Raji (cell line): Measurements from ENCODE around the gene INPP4B.

ENCODE experiments used
- POLR2A ChIP-seq: IDR thresholded peaks from 2 replicates; pipeline ENCODE4 v1.6.1; 2011; ENCODE audit warnings: low read depth, low read length, control low read depth; ENCODE audit not compliant: insufficient read depth

INPP4B gene

DNA sequence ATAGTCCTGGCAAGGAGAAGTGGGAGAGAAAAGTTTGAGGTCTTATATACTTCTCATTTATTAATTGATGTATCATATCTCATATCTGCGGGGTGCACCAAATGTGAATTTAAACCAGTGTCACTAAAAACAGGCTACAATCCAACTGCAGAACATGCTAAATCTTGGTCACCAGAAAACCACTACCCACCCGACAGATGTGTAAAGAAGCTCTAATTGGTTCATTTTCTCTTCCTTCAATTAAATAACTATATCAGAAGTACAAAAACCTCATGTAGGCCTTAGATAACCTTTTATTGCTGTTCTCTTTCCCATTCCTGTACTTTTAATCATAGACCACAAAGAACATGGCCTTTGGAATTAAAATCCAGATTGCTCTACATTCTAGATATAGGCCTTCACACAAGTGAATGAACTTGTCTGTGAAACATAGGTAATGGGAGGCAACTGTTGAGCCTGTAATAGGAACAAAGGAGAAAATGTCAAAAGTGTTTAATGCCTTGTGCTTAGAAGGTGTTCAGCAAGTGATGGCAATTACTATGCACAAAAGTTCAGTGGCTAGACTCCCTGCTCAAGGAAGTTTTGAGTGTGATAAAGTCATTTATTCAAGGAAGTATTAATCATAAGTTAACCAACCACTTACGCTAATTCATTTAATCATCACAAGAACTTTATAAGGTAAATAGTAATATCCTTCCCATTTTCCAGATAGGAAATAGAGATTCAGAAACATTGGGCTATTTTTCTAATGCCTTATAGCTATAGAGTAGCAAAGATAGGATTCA, 425.6 kb downstream of the INPP4B start:
- no peak for TF ChIP-seq POLR2A

DNA sequence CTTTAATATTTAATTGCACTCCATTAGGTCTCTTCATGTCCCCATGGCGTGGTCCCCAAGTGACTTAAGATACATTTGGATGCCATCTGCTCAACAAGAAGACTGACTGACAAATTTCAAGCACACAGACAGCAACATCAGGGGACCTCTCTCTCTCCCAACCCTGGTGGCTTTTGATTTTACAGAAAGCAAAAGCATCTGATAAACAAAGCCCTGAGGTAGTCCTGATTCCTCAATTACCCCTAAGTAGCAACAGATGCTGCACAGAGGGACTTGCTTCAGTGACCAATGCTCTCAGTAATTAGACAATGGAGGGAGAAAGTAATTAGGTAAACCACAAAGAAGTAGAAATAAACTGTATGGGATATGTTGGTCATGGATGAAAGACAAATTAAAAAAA, 426.4 kb downstream of the INPP4B start:
- TF ChIP-seq POLR2A: no peak

DNA sequence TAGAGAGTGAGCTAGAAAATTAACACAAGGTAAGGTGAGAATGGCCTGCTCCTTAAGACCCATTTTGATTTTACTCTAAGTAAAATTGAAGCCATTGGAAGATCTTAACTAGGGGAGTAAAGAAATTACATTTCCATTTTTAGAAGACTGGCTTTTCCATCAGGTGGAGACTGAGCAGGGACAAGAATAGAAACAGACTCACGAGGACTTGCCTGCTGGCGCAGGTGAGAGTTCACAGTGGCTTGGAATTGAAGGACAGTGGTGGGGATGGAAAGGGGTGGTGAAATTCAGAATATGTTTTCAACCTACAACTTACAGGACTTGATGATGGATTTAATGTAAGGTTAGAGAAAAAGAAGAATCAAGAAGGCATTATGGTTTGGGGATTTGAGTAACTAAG, 427.4 kb downstream of the INPP4B start:
- no peak for TF ChIP-seq POLR2A

DNA sequence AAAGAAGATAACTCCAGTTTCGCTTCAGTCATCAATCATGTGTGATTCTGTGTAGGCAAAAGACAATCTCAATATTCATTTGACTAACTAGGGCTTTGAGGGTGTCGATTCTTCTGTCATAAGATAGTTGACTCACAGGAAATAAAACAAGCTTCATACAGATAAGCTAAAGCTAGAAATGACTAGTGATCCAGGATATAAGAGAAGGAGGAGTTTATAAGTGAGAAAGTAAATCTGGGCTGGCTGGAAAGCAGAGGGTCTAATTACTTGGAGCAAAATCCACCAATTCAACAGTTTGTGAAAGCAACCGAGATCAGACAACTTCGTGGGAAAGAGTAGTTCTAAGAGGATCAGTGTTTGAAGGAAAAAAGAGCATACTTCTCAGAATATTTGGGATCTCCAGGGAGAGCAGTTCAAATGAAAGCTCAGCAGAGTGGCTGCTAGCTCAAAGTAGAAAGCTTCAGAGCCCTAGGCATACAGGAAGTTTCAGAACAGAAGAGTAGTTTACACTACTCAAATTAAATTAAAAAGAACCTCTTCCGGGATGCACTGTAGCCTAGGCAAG, 429.3 kb downstream of the INPP4B start:
- TF ChIP-seq POLR2A: no peak

DNA sequence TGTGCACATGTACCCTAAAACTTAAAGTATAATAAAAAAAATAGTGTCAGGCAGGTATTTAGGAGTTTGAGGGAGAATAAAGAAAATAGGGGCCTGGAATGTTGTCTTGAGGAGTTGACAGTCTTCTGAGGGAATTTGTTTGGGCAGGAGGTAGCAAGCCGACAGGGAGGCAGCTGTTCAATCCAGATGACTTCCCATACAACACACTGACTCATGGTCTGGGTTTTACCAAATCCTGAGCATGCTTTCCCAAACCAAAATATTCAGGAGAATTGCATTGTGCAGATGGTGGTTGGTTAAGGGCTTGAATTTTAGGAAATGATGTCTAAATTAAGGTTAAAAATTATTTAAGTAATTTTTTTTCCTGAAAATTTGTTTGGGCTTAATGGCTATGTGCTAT, 430.0 kb downstream of the INPP4B start:
- no peak for TF ChIP-seq POLR2A

DNA sequence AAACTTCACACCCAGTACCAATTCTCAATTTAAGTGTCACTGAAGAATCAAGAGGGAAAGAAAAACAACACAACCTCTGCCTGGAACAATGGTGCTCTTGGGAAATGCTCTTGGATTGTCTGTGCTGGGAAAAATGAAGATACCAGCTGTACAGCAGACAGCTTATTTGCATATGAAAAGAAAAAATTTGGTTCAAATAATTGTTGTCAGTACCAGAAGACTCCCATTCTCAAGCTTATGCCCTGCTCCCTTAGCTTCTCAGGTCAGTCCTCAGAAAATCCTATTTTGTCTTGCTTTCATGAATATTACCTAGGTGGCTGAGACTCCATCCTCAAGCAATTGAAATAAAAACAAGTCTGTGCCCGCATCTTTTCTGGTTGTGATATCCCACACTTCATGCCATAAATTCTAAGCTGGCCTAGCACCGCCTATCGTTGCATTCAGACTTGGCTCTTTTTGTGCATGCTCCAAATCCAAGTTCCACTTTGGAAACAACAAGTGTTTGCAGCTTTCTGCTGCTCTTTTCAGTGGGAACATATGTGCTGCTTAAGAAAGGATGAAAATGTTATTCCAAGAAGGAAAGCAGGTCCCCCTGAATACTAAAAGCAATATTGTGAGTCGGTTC, 431.6 kb downstream of the INPP4B start:
- TF ChIP-seq POLR2A: no peak

DNA sequence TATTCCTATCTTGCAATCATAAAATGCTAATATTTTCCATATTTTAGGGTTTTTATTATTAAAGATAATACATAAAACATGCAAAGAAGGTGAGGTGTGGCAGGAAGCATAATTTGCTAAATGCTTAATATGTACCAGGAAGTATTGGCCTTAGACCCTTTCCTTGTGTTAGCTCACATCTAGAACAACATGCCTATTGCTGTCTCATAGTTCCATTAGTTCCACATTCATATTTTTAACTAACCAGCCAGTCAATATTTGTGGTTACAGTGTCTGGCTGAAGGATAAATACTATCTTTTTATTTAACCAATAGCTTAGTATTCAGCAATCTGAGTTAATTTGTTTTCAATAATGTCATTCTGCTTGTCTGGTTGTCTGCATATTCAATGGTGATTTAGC, 432.6 kb downstream of the INPP4B start:
- no peak for TF ChIP-seq POLR2A

DNA sequence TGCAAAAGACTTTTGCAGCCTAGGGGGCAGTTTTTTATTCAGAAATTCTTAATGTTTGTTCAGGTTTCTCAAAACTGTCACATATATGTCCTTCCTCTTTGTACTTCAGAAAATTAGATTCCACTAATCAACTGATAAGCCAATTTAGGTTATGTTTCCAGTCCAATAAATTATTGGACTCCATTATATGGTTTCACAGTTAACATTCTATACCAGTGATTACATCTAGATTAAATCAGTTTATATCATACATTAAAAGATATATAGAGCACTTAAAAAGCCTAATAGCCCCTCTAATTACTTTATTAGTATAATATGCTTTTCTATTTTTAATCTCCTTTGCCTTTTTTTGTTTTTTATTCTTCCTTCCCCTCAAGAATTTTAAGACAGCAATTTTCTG, 434.1 kb downstream of the INPP4B start:
- no peak for TF ChIP-seq POLR2A

DNA sequence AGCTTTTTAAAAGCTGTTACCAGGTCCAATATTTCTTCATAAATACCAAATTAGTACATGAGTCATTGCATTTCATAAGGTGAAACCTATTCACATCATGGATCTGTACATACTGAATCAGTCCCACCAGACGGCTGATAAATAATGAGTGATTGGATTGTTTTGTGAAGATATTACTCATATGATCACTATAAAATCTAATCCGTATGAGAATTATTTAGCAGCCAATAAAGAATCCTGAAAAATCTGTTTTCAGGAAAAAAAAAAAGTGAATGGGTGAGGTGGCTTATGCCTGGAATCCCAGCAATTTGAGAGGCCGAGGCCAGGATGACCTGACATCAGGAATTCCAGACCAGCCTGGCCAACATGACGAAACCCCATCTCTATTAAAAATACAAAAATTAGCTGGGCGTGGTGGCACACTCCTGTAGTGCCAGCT, 438.1 kb downstream of the INPP4B start:
- TF ChIP-seq POLR2A: no peak

DNA sequence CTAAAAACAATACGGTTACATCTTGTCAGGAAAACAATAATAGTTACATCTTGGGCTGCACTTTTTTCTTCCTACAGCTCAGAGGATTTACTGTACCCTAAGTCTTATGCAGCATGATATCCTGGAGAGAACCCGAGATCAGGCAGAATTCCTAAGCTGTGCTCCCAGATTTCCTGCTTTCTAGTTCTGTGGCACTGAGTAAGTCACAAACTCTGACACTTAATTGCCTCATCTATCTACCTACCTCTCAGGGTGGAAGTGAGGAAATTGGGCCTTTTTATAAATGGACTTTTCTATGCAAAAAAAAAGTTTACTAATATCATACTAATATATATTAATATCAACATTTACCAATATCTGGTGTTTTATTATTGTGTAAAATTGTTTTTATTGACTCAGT, 438.5 kb downstream of the INPP4B start:
- no peak for TF ChIP-seq POLR2A

DNA sequence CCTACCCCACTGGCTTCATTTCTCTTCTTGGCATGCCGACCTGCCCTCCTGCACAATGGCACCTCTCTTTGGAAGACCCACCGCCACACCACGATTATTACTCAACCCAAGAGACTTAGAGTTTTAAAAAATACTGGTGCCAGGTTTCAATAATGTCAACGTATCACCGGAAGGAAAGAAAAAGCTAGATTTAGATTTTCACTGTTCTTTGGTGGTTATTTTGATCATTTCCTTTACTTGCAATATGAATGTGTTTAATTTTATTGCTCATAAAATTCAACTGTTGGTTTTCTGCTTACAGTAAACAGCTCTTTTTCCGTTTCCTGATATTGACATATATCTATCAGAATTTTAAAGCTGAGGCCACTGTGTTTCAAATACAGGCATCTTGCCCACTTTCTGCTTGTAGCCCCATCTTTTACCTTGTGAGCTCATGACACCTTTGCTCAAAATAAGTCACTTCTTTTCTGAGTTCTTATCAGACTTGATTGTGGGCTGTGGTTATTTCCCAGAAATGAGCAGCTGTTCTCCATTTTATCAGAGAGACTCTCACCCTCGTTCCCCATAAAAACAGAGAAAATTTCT, 439.1 kb downstream of the INPP4B start:
- no peak for TF ChIP-seq POLR2A

DNA sequence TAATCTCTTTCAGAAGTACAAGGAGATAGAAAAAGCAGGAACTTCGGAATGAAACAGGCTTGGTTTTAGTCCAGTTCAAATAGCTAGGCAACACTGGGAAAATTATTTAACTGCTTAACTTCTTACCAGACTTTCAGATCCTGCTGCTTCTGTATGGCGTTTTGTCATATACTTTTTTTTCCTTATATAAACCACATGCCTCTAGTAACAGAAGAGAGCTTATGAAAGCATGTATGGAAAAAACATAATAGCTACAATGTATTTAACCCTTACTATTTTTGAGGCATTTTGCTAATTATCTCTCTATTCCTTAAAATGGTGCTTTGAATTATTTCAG, 439.6 kb downstream of the INPP4B start:
- no peak for TF ChIP-seq POLR2A

DNA sequence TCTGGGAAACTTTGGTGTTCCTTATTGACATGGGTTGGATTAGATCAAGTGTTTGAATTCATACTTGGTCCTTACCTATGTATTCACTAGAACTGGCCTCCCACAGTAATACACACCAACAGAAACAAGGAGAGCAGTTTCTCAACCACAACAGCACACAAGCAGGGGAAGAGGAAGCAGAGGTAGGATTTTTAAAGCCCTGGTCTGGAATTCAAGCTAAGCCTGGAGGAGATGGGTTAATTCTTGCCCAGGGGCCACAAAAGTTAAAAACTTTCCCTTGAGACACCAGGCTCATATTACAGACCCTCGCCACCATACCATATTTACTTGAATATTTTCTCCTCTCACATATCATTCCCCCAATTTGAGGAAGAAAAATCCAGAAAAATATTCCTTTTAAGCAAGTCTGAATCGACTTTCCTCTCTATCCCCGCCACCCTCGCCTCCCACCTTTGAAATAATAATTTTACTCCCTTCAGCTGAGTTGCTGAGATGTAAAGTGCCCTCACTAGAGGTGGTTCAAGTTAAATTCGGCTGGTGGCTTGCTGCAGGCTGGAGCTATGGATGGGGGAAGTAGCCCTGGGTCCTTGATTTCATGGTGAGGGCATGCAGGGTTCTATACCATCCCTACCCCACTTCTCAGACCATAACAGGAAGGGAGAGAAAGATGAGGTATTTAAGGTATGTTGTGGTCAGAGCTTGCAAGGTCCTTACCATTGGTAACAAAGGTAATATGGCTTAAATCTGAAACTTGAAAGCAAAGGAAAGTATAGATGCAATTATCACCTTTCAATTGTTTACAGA, 440.2 kb downstream of the INPP4B start:
- TF ChIP-seq POLR2A: no peak

DNA sequence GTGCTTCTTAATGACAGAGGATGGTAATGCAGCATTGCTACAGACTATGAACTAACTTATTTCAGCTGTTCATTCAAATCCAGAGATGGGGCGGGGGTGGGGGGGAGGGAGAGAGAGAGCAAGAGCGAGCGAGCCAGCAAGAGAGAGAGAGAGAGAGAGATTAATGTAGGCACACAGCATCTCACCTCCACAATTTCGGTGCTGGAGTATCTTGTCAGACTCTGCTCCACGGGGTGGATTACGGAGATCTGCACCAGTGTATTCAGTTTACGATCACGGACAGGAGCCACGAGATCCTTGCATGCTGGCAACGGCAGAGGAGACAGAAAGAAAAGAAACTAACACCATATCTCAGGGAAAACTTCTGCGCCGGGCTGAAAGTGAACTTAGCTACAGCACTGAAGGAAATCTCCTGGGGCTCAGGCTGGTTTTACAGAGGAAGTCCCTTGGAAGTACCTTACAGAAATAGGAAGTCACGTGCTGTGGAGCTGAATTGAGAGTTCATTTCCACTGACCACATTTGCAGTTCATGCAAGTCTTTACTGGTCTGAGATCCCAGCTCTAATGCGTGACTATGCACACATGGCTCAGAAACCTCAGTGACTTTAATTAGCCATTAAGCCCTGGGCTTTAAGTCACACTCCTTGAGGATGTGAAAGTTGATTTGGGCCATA, 440.9 kb downstream of the INPP4B start:
- 0 out of 2 replicates have a peak, but pooled peaks have one; percentile 29 for TF ChIP-seq POLR2A

DNA sequence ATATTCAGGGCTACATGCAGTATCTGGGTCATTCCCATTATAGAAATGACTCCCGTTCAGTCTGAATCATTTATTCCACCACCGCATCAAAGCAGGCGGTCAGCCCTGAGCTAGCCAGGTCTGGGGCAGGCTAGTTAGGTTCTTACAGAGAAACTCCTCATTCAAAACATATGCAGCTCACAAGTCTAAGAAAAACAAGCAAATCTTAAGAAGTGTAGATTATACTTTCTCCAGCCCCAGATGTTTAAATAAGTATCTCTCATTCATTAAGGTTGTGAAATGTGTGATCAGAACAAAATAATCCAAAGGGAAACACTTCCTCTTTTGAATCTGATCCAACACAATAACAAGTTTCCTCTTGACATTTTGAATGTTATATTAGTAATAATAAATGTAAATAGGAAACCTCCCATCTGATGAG, 441.9 kb downstream of the INPP4B start:
- TF ChIP-seq POLR2A: no peak
